ENCODE measurements around the gene KIF20A. TPM values are rescaled to one million over a fixed set of nuclear protein-coding genes. Genes with fewer than 3 reads are reported as not detected.

Gene KIF20A
- 76.9 and 77.6 TPM in 2 replicates for total RNA-seq
- long read RNA-seq, transcript KIF20A-201 (19 exons, 3,201 nt) = major isoform, 188 of 275 reads
- long read RNA-seq, partial matches to known transcripts = 54 of 275 reads
- long read RNA-seq, other reads (novel, unspliced or antisense) = 33 of 275 reads

GRCh38 chr5:138178516-138179276 lies at the start of gene KIF20A, which contains the start of gene BRD8:
KIF20A (plus strand) TSS chr5:138179112; CDS start chr5:138179681, 569 bp downstream.
BRD8 (minus strand) TSS chr5:138178630; CDS start chr5:138178614, 16 bp downstream.
- Mint-ChIP-seq H3K9me3 (no peaks in the 10 kb centered on the region), H3K27me3 (ENCODE audit: low read depth) (no peaks in the 10 kb centered on the region), H3K4me1 (peaks cover 21% of the 10 kb centered on the region), H3K4me3 (no peak within 1 kb of the TSS), H3K27ac (ENCODE audit: unreplicated experiment) (no peak within 1 kb of the TSS), H3K36me3 (ENCODE audit: low read depth) (peaks cover 5% of the 10 kb centered on the region)
- peak; percentile 89 for DNase-seq (ENCODE audit: low read depth, low spot score)
- TF ChIP-seq, protein P1, sequence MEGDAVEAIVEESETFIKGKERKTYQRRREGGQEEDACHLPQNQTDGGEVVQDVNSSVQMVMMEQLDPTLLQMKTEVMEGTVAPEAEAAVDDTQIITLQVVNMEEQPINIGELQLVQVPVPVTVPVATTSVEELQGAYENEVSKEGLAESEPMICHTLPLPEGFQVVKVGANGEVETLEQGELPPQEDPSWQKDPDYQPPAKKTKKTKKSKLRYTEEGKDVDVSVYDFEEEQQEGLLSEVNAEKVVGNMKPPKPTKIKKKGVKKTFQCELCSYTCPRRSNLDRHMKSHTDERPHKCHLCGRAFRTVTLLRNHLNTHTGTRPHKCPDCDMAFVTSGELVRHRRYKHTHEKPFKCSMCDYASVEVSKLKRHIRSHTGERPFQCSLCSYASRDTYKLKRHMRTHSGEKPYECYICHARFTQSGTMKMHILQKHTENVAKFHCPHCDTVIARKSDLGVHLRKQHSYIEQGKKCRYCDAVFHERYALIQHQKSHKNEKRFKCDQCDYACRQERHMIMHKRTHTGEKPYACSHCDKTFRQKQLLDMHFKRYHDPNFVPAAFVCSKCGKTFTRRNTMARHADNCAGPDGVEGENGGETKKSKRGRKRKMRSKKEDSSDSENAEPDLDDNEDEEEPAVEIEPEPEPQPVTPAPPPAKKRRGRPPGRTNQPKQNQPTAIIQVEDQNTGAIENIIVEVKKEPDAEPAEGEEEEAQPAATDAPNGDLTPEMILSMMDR (conservative IDR thresholded peaks at IDR 0.05) = no peak

DNA sequence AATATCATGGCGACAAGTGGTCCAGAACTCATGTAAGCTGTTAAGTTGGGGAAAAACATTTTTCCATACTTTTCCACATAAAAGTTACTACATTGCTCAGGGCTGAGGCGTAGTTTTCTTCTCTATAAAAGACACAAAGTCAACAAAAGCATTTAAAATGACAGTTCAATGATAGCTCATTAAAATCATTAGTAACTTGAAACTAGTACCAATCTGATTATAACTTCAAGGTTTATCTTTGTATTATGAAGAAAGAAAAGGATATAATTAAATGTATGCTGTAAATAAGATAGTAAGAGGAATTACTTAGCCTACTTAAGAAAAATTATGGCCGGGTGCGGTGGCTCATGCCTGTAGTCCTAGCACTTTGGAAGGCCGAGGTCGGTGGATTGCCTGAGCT lies 49.6 kb upstream of the KIF20A start:
- Mint-ChIP-seq H3K4me1 (no peaks in the 10 kb centered on the region), H3K36me3 (ENCODE audit: low read depth) (no peaks in the 10 kb centered on the region), H3K9me3 (no peaks in the 10 kb centered on the region), H3K4me3 (no peak overlapping the region), H3K27ac (ENCODE audit: unreplicated experiment) (no peak overlapping the region), H3K27me3 (ENCODE audit: low read depth) (no peaks in the 10 kb centered on the region)
- DNase-seq (ENCODE audit: low read depth, low spot score) = no peak
- TF ChIP-seq, protein P1 (conservative IDR thresholded peaks at IDR 0.05) = no peak

DNA sequence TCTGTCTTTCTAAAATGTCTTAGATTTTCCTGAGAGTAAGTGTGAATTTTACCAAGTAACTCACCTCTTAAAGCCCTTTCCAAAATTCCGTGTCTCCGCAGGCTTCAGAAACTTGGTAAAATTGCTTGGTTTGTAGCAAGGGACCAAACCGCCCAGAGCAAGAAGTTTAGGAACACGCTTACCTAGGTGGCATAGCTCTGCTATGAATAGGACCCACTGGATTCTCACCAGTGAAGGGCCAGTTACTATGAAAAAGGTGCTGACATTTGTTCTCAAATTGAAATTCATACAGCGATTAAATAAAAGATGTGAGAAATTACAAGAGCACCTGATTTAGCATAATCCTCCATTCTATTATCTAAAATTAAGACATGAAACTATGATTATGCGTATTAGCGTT lies 46.4 kb upstream of the KIF20A start:
- TF ChIP-seq, protein P1 (conservative IDR thresholded peaks at IDR 0.05) = no peak
- Mint-ChIP-seq H3K27me3 (ENCODE audit: low read depth) (no peaks in the 10 kb centered on the region), H3K9me3 (no peaks in the 10 kb centered on the region), H3K4me3 (no peak overlapping the region), H3K4me1 (no peaks in the 10 kb centered on the region), H3K36me3 (ENCODE audit: low read depth) (no peaks in the 10 kb centered on the region), H3K27ac (ENCODE audit: unreplicated experiment) (no peak overlapping the region)
- DNase-seq (ENCODE audit: low read depth, low spot score) = no peak

- H3K27me3 Mint-ChIP-seq (ENCODE audit: low read depth) = no peaks in the 10 kb centered on the region
- peak; percentile 62 for DNase-seq (ENCODE audit: low read depth, low spot score)
- H3K4me3 Mint-ChIP-seq = peak within 1 kb of the TSS; percentile 94
- H3K4me1 Mint-ChIP-seq = peaks cover 12% of the 10 kb centered on the region
- TF ChIP-seq, protein P1 (conservative IDR thresholded peaks at IDR 0.05) = no peak
- H3K9me3 Mint-ChIP-seq = no peaks in the 10 kb centered on the region
- no peaks in the 10 kb centered on the region for H3K36me3 Mint-ChIP-seq (ENCODE audit: low read depth)
- H3K27ac Mint-ChIP-seq (ENCODE audit: unreplicated experiment) = peak within 1 kb of the TSS; percentile 50
Observed at GRCh38 chr5:138138949-138139780, 39.7 kb upstream of the KIF20A start, which contains the start of gene NME5. NME5 (minus strand) TSS chr5:138139428; CDS start chr5:138138780, 648 bp downstream.

- H3K9me3 Mint-ChIP-seq = no peaks in the 10 kb centered on the region
- H3K4me3 Mint-ChIP-seq = peak overlapping the region; percentile 94
- H3K4me1 Mint-ChIP-seq = peaks cover 12% of the 10 kb centered on the region
- no peak overlapping the region for H3K27ac Mint-ChIP-seq (ENCODE audit: unreplicated experiment)
- no peaks in the 10 kb centered on the region for H3K27me3 Mint-ChIP-seq (ENCODE audit: low read depth)
- TF ChIP-seq, protein P1 (conservative IDR thresholded peaks at IDR 0.05) = no peak
- DNase-seq (ENCODE audit: low read depth, low spot score) = no peak
- H3K36me3 Mint-ChIP-seq (ENCODE audit: low read depth) = no peaks in the 10 kb centered on the region
Observed at GRCh38 chr5:138139781-138140090, 39.2 kb upstream of the KIF20A start.
